ENCODE results near the gene PPP1R9A.

The PPP1R9A gene

DNA sequence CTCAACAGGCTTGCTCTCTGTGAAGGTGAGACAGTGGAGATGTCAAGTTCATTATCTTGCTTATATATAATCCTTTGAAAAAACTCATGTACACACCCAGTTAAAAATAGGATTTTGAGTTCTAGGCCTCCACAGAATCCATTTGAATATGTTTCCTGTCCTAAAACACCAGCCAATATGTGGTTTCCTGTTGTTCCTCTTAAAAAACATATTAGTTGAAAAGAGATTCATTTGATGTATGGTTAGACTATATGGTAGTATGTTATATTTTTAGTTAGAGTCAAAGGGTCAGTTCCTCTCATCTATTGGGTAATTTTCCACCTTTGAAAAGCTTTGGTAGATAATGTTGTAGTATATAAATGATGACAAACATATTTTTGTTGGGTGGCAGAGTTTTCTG lies 16.0 kb downstream of the PPP1R9A start:
- Histone ChIP-seq H3K4me3 (ENCODE audit: low read depth, low read length) (no peak overlapping the region), H3K36me3 (ENCODE audit: control insufficient read depth in 2 of 2, insufficient read depth in 1 of 2, low read length in 2 of 2) (no peaks in the 10 kb centered on the region), H3K4me1 (ENCODE audit: control insufficient read depth, insufficient read depth, low read length) (0 out of 2 replicates have a peak, but pooled peaks cover 8% of the 10 kb centered on the region), H3K9me3 (ENCODE audit: control insufficient read depth, insufficient read depth, low read depth, low read length) (no peaks in the 10 kb centered on the region), H3K27ac (ENCODE audit: extremely low read depth, low read depth, low read length) (no peak overlapping the region)
- TF ChIP-seq FEZF1 (tag by site-specific recombination; IDR thresholded peaks at IDR 0.05) (no peak), ZNF514 (tag by site-specific recombination; IDR thresholded peaks at IDR 0.05) (no peak), ZNF280D (tag by site-specific recombination; IDR thresholded peaks at IDR 0.05) (no peak), ZNF658 (tag by site-specific recombination; IDR thresholded peaks at IDR 0.05) (no peak), ZNF292 (tag by site-specific recombination; IDR thresholded peaks at IDR 0.05; ENCODE audit: borderline replicate concordance, low read depth) (no peak), ZBTB49 (tag by site-specific recombination; IDR thresholded peaks at IDR 0.05; ENCODE audit: low read depth) (no peak), ZXDB (tag by site-specific recombination; IDR thresholded peaks at IDR 0.05) (no peak), ZNF202 (tag by site-specific recombination; IDR thresholded peaks at IDR 0.05; ENCODE audit: borderline replicate concordance) (no peak), ZNF23 (tag by site-specific recombination; IDR thresholded peaks at IDR 0.05; ENCODE audit: borderline replicate concordance) (no peak), GLI2 (tag by site-specific recombination; IDR thresholded peaks at IDR 0.05; ENCODE audit: borderline replicate concordance, low read depth) (no peak), SP3 (tag by site-specific recombination; IDR thresholded peaks at IDR 0.05) (no peak), KLF1 (tag by site-specific recombination; IDR thresholded peaks at IDR 0.05) (no peak)
- TF ChIP-seq, protein P1, sequence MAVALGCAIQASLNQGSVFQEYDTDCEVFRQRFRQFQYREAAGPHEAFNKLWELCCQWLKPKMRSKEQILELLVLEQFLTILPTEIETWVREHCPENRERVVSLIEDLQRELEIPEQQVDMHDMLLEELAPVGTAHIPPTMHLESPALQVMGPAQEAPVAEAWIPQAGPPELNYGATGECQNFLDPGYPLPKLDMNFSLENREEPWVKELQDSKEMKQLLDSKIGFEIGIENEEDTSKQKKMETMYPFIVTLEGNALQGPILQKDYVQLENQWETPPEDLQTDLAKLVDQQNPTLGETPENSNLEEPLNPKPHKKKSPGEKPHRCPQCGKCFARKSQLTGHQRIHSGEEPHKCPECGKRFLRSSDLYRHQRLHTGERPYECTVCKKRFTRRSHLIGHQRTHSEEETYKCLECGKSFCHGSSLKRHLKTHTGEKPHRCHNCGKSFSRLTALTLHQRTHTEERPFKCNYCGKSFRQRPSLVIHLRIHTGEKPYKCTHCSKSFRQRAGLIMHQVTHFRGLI (tag by site-specific recombination; IDR thresholded peaks at IDR 0.05), result no peak
- TF ChIP-seq, protein P2, sequence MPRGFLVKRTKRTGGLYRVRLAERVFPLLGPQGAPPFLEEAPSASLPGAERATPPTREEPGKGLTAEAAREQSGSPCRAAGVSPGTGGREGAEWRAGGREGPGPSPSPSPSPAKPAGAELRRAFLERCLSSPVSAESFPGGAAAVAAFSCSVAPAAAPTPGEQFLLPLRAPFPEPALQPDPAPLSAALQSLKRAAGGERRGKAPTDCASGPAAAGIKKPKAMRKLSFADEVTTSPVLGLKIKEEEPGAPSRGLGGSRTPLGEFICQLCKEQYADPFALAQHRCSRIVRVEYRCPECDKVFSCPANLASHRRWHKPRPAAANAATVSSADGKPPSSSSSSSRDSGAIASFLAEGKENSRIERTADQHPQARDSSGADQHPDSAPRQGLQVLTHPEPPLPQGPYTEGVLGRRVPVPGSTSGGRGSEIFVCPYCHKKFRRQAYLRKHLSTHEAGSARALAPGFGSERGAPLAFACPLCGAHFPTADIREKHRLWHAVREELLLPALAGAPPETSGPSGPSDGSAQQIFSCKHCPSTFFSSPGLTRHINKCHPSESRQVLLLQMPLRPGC (tag by site-specific recombination; IDR thresholded peaks at IDR 0.05), result no peak
- TF ChIP-seq, protein P3, sequence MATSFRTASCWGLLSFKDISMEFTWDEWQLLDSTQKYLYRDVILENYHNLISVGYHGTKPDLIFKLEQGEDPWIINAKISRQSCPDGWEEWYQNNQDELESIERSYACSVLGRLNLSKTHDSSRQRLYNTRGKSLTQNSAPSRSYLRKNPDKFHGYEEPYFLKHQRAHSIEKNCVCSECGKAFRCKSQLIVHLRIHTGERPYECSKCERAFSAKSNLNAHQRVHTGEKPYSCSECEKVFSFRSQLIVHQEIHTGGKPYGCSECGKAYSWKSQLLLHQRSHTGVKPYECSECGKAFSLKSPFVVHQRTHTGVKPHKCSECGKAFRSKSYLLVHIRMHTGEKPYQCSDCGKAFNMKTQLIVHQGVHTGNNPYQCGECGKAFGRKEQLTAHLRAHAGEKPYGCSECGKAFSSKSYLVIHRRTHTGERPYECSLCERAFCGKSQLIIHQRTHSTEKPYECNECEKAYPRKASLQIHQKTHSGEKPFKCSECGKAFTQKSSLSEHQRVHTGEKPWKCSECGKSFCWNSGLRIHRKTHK (tag by site-specific recombination; IDR thresholded peaks at IDR 0.05), result no peak
- TF ChIP-seq, protein P4, sequence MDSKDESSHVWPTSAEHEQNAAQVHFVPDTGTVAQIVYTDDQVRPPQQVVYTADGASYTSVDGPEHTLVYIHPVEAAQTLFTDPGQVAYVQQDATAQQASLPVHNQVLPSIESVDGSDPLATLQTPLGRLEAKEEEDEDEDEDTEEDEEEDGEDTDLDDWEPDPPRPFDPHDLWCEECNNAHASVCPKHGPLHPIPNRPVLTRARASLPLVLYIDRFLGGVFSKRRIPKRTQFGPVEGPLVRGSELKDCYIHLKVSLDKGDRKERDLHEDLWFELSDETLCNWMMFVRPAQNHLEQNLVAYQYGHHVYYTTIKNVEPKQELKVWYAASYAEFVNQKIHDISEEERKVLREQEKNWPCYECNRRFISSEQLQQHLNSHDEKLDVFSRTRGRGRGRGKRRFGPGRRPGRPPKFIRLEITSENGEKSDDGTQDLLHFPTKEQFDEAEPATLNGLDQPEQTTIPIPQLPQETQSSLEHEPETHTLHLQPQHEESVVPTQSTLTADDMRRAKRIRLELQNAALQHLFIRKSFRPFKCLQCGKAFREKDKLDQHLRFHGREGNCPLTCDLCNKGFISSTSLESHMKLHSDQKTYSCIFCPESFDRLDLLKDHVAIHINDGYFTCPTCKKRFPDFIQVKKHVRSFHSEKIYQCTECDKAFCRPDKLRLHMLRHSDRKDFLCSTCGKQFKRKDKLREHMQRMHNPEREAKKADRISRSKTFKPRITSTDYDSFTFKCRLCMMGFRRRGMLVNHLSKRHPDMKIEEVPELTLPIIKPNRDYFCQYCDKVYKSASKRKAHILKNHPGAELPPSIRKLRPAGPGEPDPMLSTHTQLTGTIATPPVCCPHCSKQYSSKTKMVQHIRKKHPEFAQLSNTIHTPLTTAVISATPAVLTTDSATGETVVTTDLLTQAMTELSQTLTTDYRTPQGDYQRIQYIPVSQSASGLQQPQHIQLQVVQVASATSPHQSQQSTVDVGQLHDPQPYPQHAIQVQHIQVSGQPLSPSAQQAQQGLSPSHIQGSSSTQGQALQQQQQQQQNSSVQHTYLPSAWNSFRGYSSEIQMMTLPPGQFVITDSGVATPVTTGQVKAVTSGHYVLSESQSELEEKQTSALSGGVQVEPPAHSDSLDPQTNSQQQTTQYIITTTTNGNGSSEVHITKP (tag by site-specific recombination; IDR thresholded peaks at IDR 0.05), result no peak
- ChIA-PET CTCF (no interaction called here), POLR2A (no interaction called here)
